SKM-1 treated with dmso at 0.1 percent for 144 hours (cell line): ENCODE data around the gene SGPP1.
A peak's percentile ranks its signal among the peaks of the same experiment; 100 is the strongest.
"Not testable (repeated sequence)": the region's sequence is repeated elsewhere in the genome, so short reads cannot be mapped to it uniquely, and the experiment has no call there.

Experiments used
- DNase-seq: peaks from one replicate; lab custom pipeline; 2025; ENCODE audit not compliant: unreplicated experiment; lab: John Stamatoyannopoulos, UW

The SGPP1 gene

DNA sequence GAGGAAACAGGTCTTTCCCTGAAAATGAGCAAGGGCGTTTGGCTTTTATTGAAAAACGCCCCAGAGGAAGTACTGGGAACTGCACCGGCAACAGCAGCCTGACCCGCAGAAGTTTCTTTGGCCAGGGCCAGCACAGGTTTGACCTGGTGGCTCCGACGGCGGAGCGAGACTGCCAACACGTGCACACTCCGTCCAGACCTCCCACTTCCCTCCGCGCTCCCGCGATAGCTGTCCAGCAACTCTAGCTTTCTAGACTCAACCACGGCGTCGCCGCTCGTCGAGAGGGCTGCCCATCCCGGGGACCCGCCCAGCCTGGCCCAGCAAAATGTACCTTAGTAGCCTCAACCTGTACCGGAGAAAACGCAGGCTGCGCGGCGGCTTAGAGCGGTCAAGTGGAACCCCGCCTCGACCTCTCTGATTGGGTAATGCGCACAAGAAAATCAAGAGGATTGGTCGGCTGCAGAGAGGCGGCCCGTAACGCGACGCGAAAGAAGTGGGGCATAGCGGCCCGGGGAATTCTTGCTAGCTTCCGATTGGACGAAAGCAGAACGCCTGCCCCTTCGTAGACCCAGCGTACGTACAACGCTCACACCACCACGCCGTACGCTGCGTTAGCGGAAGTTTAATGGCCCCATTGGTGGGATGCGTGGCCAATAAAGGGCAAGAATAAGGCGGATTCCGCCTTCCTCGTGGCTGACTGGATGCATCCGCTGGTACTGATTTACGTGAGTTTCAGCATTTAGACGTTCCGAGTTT, 86.2 kb downstream of the SGPP1 start, which contains the start of gene WDR89:
Gene WDR89 (minus strand): TSS at position 399 of the 756 bp plus-strand sequence. CDS start 41,929 bp downstream, outside the sequence.
- peak; percentile 90 for DNase-seq

DNA sequence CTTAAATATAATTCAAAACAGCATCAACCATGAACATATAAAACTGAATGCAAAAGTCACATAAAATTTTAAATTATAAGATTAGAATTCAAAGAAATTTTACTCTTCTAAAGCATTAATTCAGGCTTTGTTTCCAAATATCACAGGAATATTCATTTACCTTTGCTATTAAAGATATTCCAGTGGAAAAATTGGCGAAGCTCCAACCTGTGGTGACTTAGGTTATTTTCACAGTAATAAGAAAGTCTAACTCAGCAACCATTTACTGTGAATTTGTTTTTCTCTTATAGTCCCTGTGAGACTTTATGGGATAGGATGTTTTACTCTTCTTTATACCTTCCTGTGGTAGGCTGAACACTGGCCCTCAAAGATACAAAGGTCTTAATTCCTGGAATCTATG, 89.4 kb downstream of the SGPP1 start:
- no peak for DNase-seq

DNA sequence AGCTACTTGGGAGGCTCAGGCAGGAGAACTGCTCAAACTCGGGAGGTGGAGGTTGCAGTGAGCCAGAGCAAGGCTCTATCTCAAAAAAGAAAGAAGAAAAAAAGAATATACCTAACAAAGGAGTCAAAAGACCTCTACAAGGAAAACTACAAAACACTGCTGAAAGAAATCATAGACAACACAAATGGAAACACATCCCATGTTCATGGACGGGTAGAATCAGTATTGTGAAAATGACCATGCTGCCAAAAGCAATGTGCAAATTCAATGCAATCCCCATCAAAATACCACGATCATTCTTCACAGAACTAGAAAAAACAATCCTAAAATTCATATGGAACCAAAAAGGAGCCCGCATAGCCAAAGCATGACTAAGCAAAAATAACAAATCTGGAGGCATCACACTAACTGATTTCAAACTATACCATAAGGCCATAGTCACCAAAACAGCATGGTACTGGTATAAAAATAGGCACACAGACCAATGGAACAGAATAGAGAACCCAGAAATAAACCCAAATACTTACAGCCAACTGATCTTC, 91.7 kb downstream of the SGPP1 start:
- DNase-seq: not testable (repeated sequence)
